ENCODE results near the gene RBSN.

The RBSN gene

DNA sequence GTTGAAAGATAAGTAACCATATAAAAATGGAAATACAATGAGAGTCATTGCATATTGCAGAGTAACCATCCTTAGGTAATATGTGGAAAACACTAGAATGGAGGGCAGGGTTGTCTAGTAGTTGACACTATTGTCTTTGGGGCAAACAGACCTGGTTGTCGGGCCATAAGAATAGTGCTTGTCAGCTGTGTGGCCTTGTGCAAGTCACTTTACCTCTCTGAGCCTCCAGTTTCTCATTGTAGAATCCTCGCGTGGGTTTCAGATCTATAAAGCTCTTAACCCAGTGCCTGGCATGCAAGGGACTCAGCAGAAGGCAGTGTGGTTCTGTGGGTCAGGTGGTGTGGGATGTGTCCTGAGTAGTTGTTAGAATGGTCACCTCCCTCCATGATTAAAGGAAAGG, 65.8 kb downstream of the RBSN start:
- Mint-ChIP-seq H3K36me3 (ENCODE audit: low read depth) (peaks cover 33% of the 10 kb centered on the region), H3K27me3 (no peaks in the 10 kb centered on the region), H3K4me3 (no peak overlapping the region), H3K27ac (no peak overlapping the region), H3K4me1 (no peaks in the 10 kb centered on the region), H3K9me3 (no peaks in the 10 kb centered on the region)
- no peak for DNase-seq
- ATAC-seq, result no peak

DNA sequence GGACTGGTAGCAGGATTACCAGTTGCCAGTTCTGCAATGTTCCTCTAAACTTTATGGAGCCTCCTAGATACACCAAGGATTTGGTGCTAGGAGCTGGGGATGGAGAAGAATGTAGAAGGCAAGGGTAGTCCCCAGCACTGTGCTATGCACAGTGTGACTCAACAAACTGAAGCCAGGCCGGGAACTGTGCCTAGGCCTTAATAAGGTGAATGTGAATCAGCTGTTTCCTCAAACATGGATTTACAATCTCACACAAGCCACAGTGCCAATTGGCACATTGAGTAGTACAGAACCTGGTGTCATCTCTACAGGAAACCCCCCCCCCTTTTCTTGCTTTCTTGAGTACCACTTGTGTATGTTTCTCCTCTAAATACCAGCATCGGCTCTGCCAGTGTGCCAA, 66.3 kb downstream of the RBSN start:
- Mint-ChIP-seq H3K27me3 (no peaks in the 10 kb centered on the region), H3K4me3 (no peak overlapping the region), H3K27ac (no peak overlapping the region), H3K36me3 (ENCODE audit: low read depth) (peaks cover 33% of the 10 kb centered on the region), H3K9me3 (no peaks in the 10 kb centered on the region), H3K4me1 (no peaks in the 10 kb centered on the region)
- ATAC-seq (no peak), DNase-seq (no peak)

DNA sequence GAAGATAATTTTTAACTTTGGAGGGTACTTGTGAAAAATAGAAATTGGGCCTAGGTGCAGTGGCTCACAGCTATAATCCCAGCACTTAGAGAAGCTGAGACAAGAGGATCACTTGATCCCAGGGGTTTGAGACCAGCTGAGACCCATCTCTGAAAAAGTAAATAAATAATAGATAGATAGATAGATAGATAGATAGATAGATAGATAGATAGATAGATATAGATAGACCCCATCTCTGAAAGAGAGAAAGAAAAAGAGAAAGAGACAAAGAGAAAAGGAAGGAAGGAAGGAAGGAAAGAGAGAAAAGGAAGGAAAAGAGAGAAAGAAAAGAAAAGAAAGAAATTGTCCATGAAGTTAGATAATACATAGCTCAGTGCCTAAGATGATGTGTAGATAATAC, 69.3 kb downstream of the RBSN start:
- H3K36me3 Mint-ChIP-seq (ENCODE audit: low read depth), result peaks cover 37% of the 10 kb centered on the region
- H3K4me1 Mint-ChIP-seq, result no peaks in the 10 kb centered on the region
- no peaks in the 10 kb centered on the region for H3K27me3 Mint-ChIP-seq
- no peak overlapping the region for H3K27ac Mint-ChIP-seq
- no peak overlapping the region for H3K4me3 Mint-ChIP-seq
- ATAC-seq (no peak), DNase-seq (no peak)
- no peaks in the 10 kb centered on the region for H3K9me3 Mint-ChIP-seq

DNA sequence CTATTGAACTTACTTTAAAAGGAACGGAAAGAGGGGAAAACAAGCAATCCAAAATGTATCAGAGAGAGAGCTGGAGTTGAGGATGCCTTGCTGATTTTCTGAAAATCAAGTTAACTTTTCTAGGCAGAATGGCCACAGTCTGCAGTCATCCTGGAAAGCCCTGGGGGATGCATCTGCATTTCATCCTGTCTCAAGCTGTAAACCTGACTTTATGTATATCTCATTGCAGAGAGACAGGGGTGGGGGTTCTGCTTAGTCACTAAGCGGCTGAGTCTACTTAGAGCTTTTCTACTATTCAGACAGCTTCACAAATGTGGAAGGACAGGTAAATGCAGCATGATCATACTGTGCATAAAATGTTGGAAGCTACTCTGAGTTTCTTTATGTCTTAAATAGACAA, 75.2 kb downstream of the RBSN start:
- no peaks in the 10 kb centered on the region for H3K4me1 Mint-ChIP-seq
- DNase-seq (no peak), ATAC-seq (no peak)
- H3K27ac Mint-ChIP-seq, result no peak overlapping the region
- no peaks in the 10 kb centered on the region for H3K27me3 Mint-ChIP-seq
- no peak overlapping the region for H3K4me3 Mint-ChIP-seq
- peaks cover 40% of the 10 kb centered on the region for H3K36me3 Mint-ChIP-seq (ENCODE audit: low read depth)
- no peaks in the 10 kb centered on the region for H3K9me3 Mint-ChIP-seq

DNA sequence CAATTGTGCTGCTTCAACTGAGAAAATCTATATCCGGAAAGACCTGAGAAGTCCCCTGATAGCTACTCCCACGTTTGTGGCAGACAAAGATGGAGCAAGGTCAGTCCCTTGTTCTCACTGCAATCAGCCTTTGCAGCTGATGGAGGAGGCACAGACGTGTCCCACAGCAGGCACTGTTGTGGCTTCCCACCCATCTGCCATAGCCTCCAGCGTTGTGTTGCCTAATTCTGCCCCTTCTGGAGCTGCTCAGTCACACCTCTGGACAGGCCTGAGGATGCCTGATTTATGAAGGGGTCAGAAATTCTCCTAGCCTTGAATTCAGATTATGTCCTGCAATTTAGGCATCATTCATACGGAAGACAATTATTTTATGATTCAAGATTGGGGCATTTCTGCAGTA, 75.7 kb downstream of the RBSN start:
- H3K27ac Mint-ChIP-seq, result no peak overlapping the region
- no peaks in the 10 kb centered on the region for H3K27me3 Mint-ChIP-seq
- no peaks in the 10 kb centered on the region for H3K9me3 Mint-ChIP-seq
- no peaks in the 10 kb centered on the region for H3K4me1 Mint-ChIP-seq
- H3K36me3 Mint-ChIP-seq (ENCODE audit: low read depth), result peaks cover 40% of the 10 kb centered on the region
- ATAC-seq (no peak), DNase-seq (no peak)
- H3K4me3 Mint-ChIP-seq, result no peak overlapping the region

All from activated naive CD8-positive, alpha-beta T cell treated with anti-CD3 and anti-CD28 coated beads, Interleukin-2, amount 50 U/mL, for 24 hours (primary cell).